Suprapubic skin (tissue), 3 donors: ENCODE results near the gene RAP1A.

Source experiments
- CTCF ChIP-seq, 2 donors: fragments of 200-600 bp in 1 of 2; fragments of 450-650 bp in 1 of 2; sonication (generic) in 1 of 2; IDR thresholded peaks; one replicate each; pipeline ENCODE4 v1.5.1; 2016 to 2019; ENCODE audit warnings: antibody characterized with exemption in 2 of 2, mild to moderate bottlenecking in 1 of 2, moderate library complexity in 1 of 2
- POLR2A ChIP-seq, 2 donors: fragments of 450-650 bp; IDR thresholded peaks; one replicate each; pipeline ENCODE4 v1.6.1; 2017; ENCODE audit warnings: antibody characterized with exemption in 2 of 2, mild to moderate bottlenecking in 2 of 2, moderate library complexity in 2 of 2

- TF ChIP-seq CTCF (IDR thresholded peaks at IDR 0.05) (no peak), POLR2A (IDR thresholded peaks at IDR 0.05) (no peak)
Observed at GRCh38 chr1:111717450-111717849, 97.9 kb downstream of the RAP1A start.
